Cerebellar nuclear complex (tissue), 1 donor: ENCODE results near the gene PDAP1.

ENCODE experiments used
- DNase-seq, 2 experiments: peaks; one replicate each; lab custom pipeline; 2025; lab: John Stamatoyannopoulos, UW

The PDAP1 gene

GRCh38 chr7:99424932-99425730, 16.7 kb upstream of the PDAP1 start:
- DNase-seq, result no peak

GRCh38 chr7:99422625-99423024, 14.2 kb upstream of the PDAP1 start:
- DNase-seq, result no peak

DNA sequence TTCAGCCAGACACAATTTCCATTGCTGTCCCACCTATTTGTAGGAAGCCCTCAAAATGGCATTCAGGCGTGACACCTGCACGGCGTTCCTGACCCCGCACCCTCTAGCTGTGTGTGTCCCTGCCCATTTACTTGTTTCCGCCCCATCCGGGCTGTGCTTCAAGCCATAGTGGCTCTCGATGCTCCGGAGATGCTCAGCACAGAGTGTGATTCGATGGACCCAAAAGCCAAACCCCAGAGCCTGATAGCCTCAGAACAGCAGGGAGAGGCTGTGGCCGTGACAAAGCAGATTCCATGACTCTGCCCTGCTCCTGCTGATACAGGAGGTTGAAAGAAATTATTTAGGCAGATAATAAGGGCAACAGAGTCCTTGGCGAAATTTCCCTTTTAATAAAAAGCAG, 13.8 kb upstream of the PDAP1 start:
- no peak for DNase-seq

DNA sequence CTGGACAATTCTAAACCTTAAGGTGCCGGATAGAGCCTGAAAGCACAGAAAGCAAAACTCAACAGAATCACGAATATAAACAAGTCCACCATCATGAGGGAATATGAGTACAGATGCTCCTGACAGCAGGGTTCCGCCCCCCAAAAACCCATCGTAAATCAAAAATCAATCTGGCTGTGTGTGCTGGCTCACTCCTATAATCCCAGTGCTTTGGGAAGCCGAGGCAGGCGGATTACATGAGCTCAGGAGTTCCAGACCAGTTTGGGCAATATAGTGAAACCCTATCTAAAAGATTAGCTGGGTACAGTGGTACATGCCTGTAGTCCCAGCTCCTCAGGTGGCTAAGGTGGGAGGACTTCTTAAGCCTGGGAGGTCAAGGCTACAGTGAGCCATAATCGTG, 12.6 kb upstream of the PDAP1 start:
- no peak for DNase-seq

GRCh38 chr7:99420213-99420612, 11.8 kb upstream of the PDAP1 start:
- no peak for DNase-seq

GRCh38 chr7:99419323-99420021, 11.1 kb upstream of the PDAP1 start:
- no peak for DNase-seq

DNA sequence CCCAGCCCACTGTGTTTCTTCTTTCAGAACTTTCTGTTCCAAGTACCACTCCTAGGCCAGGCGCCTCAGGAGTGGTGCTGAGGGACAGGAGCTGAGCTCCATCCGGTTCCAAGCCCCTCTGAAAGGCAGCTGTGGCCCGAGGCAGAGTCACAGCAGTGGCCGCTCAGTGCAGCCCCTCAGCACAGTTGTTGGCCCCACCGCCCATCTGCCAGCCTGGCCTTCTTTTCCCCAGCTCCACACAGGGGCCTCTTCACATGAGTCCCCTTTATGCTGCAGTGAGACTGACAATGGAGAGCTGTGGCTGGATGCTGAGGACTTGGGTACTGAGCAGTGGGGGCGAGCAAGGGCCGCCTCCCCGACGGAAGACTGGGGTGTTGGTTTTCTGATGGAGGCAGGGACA, 9.9 kb upstream of the PDAP1 start:
- DNase-seq, result no peak

DNA sequence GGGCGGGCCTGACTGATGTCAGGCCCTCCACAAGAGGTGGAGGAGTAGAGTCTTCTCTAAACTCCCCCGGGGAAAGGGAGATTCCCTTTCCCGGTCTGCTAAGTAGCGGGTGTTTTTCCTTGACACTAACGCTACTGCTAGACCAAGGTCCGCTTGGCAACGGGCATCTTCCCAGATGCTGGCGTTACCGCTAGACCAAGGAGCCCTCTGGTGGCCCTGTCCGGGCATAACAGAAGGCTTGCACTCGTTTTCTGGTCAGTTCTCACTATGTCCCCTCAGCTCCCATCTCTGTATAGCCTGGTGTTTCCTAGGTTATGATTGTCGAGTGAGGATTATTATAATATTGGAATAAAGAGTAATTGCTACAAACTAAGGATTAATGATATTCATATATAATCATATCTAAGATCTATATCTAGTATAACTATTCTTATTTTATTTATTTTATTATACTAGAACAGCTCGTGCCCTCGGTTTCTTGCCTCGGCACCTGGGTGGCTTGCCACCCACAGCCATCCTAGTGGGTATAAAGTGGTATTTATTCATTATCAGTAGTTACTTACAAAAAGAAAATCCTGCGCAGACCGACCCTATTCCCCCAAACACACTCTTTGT, 7.2 kb upstream of the PDAP1 start:
- DNase-seq, result peak in 1 of 2 experiments; percentile 2

DNA sequence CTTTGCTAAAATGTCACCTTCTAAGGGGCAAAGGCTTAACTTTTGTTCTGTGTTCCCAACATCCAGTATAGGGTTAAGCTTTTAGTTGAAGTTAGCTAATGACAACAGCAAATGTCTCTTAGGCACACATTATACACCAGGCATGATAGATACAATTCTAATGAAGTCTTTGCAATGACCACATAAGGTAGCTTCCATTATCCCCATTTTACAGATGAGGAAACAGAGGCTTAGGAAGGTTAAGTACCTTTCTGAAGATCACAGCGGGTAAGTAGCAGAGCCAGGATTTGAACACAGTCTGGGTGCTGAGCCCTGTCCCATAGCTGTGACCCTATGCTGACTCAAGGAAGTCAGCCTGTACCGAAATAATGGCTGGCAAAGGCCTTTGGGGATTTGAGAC, 2.2 kb upstream of the PDAP1 start:
- DNase-seq, result no peak

- no peak for DNase-seq
Observed at GRCh38 chr7:99409806-99410205, 1.4 kb upstream of the PDAP1 start.

- DNase-seq, result no peak
Observed at GRCh38 chr7:99409192-99409572, 785 bp upstream of the PDAP1 start.

DNA sequence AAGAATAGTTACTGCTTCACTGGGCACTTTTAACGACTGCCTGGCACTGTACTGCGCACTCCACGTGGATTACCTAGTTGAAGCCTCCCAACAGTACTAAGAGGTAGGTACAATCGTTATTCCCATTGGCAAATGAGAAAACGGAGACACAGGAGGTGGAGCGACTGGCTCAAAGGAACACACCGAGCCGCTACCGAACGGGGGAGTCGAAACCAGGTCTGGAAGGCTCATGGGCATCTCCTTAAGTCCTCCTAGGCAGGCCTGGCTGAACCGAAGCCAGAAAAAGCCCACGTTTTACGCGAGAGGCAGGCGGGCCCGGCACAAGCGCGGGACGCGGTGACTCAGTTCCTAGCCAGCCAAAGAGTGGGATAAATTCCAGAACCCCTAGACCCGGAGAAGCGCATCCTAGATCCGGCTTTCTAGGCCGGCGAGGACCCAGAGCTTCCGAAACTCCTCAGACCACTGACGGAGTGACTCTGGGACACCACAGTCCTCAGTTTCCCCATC, 472 bp downstream of the PDAP1 start:
- no peak for DNase-seq

DNA sequence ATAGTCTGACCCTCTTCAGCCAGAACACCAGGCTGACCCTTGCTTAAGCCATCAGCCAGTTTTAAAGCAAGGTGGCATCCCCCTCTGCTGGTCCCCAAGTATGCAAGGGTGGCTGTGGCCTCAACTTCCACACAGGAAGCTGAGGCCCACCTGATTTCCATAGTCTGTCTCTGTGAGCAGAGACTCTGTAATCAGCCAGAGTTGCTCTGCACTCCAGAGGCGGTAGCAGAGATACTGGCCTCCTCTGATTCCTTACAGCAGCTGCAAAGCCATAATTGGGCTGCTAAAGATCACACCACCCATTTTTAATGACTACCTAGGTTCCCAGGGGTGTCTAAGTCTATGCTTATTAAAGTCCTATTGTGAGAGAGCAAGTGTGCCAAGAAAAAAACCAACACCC, 1.8 kb downstream of the PDAP1 start:
- no peak for DNase-seq

DNA sequence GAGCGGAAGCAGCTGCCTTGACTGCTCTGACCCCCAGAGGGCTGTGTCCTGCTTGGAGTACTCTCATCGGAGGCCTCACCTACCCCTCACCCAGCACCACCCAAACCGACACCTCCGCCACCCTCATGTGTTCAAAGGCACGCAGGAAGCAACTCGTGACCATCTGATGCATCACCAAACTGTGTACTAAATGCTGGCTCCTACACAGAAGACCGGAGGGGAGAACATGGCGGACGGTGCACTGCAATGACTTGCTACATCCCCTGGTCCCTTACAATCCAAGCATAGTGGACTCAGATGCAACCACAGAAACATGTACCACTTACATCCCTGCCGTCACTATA, 3.4 kb downstream of the PDAP1 start:
- DNase-seq, result no peak

- no peak for DNase-seq
Observed at GRCh38 chr7:99404235-99404976, 4.0 kb downstream of the PDAP1 start.

GRCh38 chr7:99403764-99404163, 4.6 kb downstream of the PDAP1 start:
- no peak for DNase-seq

GRCh38 chr7:99402854-99403253, 5.5 kb downstream of the PDAP1 start:
- DNase-seq, result no peak

DNA sequence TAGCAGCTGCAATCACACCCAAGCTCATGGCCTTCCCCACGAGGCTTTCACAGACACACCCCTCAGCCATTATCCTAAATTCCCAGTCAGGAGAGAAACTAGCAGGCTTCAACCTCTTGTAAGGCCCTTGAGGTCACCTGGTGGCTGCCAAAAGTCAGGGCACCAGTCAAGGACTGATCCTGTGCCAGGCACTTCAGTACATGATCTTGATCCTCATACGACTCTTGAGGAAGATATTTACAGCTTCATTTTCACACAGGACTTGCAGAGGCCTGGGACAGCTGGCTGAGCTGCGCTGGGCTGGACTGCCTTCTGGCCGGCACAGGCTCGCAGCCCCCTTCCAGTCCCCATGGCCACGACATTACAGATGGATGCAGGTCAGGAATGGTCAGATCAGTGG, 8.8 kb downstream of the PDAP1 start:
- DNase-seq, result no peak

DNA sequence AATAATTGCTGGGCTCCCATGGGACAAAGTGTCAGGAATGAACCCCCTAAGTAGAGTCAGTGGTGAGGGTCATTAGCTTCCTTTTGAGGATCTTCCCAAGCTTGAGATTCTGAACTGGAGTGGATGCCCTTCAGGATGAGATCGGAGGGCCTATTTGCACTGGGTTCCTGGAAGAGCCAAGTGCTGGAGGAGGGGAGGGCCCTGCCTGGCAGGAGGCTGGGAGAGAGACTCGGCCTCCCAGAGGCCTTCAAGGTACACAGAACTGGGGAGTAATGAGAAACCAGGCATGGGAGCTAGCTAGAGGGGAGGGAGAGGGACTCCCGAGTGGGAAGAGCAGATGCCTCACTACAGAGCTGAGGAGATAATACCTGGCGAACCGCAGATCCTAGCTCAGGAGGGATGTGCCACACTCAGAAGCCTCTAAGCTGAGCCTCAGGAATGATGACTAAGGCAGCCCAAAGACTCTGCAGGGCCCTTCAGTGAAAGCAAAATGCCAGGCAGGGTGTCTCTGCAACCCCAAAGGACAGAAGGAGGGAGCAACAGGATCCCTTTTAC, 9.4 kb downstream of the PDAP1 start:
- no peak for DNase-seq

DNA sequence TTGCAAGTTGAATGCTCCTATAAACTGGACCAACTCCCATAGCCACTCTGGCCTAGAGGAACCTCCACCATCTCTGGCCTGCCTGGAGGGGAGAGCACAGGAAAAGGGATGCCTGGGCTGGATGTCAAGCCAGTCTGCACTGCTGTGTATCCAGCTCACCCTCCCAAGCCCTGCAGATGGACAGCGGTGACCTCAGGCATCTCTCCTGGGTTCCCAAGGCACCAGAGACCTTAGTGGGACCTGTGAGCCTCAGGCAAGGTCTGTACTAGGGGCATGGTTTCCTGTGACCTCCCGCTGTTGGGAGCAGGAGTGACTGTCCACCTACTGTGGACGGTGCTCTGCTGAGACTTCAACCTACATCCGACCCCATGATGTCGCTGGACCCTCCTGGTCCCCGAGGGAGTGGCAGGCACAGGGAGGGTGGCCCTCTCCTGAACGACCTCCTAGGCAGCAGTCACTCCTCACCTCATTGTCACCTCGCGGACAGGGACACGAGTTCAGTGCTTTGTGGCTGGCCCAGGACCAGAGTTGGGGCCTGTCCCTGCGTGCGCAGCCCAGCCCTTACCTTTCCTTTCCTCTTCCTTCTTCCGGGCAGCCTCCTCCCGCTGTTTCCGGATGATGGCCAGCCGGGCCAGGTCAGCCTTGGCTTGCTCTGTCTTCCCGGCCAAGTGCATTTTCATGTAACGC, 11.0 kb downstream of the PDAP1 start:
- DNase-seq, result no peak
